Measurements from ENCODE around the gene SURF1.

DNA sequence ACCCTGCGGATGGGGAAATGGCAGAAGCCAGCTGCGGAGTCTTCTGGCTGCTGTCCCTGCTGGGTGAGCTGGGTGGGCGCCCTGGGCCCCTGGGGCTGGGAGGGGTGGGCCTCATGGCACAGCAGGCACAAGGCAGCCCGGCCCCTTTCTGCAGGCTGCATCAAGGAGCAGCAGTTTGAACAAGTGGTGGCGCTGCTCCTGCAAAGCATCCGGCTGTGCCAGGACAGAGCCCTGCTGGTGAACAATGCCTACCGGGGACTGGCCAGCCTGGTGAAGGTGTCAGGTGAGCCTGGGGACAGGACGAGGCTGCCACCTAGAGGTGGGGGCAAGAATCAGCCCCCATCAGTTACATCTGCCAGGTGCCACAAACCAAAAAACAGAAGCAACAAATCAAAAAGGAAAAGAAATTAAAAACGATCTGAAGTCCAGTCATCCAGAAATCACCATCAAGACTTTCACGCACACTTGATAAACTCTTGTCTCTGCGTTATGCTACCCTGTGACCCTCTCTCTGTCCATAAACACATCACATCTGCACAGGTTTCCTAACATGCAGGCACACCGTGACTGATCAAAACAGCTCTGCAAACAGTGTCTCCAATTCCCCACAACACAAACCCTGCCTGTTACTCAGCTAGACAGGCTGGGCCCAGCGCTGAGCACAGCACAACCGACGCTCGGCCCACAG, 47.6 kb upstream of the SURF1 start:
- TF ChIP-seq, protein P1, sequence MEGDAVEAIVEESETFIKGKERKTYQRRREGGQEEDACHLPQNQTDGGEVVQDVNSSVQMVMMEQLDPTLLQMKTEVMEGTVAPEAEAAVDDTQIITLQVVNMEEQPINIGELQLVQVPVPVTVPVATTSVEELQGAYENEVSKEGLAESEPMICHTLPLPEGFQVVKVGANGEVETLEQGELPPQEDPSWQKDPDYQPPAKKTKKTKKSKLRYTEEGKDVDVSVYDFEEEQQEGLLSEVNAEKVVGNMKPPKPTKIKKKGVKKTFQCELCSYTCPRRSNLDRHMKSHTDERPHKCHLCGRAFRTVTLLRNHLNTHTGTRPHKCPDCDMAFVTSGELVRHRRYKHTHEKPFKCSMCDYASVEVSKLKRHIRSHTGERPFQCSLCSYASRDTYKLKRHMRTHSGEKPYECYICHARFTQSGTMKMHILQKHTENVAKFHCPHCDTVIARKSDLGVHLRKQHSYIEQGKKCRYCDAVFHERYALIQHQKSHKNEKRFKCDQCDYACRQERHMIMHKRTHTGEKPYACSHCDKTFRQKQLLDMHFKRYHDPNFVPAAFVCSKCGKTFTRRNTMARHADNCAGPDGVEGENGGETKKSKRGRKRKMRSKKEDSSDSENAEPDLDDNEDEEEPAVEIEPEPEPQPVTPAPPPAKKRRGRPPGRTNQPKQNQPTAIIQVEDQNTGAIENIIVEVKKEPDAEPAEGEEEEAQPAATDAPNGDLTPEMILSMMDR (IDR thresholded peaks at IDR 0.05), result no peak
- TF ChIP-seq POLR2A (IDR thresholded peaks at IDR 0.05), result no peak
